RKO (cell line): Measurements from ENCODE around the gene NUMBL.

ENCODE experiments used
- DNase-seq: peaks from one replicate; pipeline ENCODE4 v3.0.0-alpha.2; 2016; ENCODE audit warnings: low spot score

The NUMBL gene

GRCh38 chr19:40716482-40717324 is 26.3 kb upstream of the NUMBL start, which contains the start of the genes COQ8B and ITPKC:
TSS of gene COQ8B (minus strand) at chr19:40716886. CDS start at chr19:40714632, 2,254 bp downstream.
TSS of gene ITPKC (plus strand) at chr19:40717112. CDS start at chr19:40717136, 24 bp downstream.
- DNase-seq, result peak; percentile 94

- peak; percentile 91 for DNase-seq
Observed at GRCh38 chr19:40716031-40716481, 25.6 kb upstream of the NUMBL start.

GRCh38 chr19:40714441-40715299 is 24.2 kb upstream of the NUMBL start:
- peak; percentile 91 for DNase-seq

GRCh38 chr19:40713939-40714338 is 23.5 kb upstream of the NUMBL start:
- DNase-seq, result no peak

- DNase-seq, result no peak
Observed at GRCh38 chr19:40709817-40710216, 19.4 kb upstream of the NUMBL start.

GRCh38 chr19:40707615-40708014 is 17.2 kb upstream of the NUMBL start:
- DNase-seq, result no peak

- DNase-seq, result no peak
Observed at GRCh38 chr19:40705950-40706619, 15.6 kb upstream of the NUMBL start.

GRCh38 chr19:40705362-40705651 is 14.9 kb upstream of the NUMBL start:
- DNase-seq, result no peak

GRCh38 chr19:40704491-40705361 is 14.3 kb upstream of the NUMBL start:
- no peak for DNase-seq

GRCh38 chr19:40703029-40703755 is 12.7 kb upstream of the NUMBL start:
- DNase-seq, result no peak

GRCh38 chr19:40702337-40703012 is 12.0 kb upstream of the NUMBL start:
- no peak for DNase-seq

- DNase-seq, result no peak
Observed at GRCh38 chr19:40701758-40702157, 11.3 kb upstream of the NUMBL start.

- no peak for DNase-seq
Observed at GRCh38 chr19:40700083-40700482, 9.6 kb upstream of the NUMBL start.

GRCh38 chr19:40697007-40697406 is 6.6 kb upstream of the NUMBL start:
- DNase-seq, result no peak

GRCh38 chr19:40695881-40696280 is 5.4 kb upstream of the NUMBL start:
- DNase-seq, result no peak

GRCh38 chr19:40693896-40694295 is 3.4 kb upstream of the NUMBL start:
- no peak for DNase-seq

GRCh38 chr19:40693150-40693788 is 2.8 kb upstream of the NUMBL start:
- no peak for DNase-seq

- DNase-seq, result no peak
Observed at GRCh38 chr19:40692212-40692551, 1.7 kb upstream of the NUMBL start.

- DNase-seq, result no peak
Observed at GRCh38 chr19:40691421-40692211, 1.2 kb upstream of the NUMBL start.
